HG03039 (cell line): ENCODE measurements around the gene MAGI2.

Experiments used
- ATAC-seq: cut with Tn5 transposase; IDR thresholded peaks from one replicate; pipeline ENCODE4 v1.9.1; 2021; ENCODE audit warnings: mild to moderate bottlenecking, moderate library complexity; ENCODE audit not compliant: unreplicated experiment

MAGI2 gene

DNA sequence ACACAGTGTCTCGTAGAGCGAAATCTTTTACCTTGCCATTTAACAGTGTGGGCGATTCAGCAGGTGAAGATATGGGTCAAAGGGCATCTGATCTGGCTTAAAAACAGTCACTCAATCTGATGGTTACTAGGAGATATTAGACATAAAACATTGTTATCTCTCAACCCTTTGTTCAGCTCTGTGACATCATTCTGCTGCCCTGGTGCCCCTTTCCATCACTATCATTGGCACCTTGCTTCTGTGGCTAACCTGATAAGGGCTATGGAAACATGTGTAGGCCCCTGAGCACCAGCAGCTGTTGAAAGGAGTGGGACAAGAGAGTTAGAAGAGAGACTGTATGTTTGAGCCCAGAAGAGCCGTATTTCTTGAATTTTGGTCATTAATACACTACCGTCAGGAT is 1004.6 kb downstream of the MAGI2 start:
- no peak for ATAC-seq

- no peak for ATAC-seq
These were observed 1009.2 kb downstream of the MAGI2 start for GRCh38 chr7:78444267-78444666.

DNA sequence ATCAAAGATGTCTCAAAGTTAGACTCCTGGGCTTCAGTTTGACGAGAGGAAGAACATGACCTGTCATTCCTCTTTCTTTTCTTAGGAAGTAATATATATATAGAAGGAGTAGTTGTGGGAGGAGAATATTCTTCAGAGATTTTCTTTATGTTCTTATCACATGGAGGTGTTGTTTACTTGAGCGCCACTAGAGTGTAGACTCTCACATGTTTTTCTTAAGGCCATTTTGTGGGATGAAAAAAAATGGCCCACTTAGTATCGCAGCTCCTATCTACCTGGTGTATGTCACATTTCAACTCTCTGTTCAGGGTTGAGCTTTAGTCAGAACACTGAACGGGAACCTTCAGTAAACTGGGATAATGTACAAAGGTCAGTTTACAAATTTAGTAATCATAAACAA is 1009.7 kb downstream of the MAGI2 start:
- no peak for ATAC-seq

DNA sequence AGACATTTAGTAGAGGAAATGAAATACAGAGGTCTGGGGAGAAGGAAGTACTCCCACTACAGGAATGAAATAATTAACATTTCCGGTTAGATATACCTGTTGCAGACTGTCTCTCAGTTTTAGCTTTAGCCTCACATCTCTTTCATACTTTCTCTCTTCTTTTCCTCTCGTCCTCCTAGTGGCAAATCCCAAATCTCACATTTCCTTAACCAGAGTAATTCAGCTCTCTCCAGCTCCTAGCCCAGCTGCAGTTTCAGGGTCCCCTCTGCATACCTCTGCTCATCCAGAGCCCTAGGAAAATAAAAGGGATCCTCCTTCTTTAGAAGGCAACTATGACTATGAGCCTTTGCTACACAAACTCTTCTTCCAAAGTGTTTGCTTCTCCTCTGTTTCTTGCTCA is 1011.7 kb downstream of the MAGI2 start:
- no peak for ATAC-seq

- ATAC-seq, result no peak
These were observed 1015.0 kb downstream of the MAGI2 start for GRCh38 chr7:78438433-78438832.

DNA sequence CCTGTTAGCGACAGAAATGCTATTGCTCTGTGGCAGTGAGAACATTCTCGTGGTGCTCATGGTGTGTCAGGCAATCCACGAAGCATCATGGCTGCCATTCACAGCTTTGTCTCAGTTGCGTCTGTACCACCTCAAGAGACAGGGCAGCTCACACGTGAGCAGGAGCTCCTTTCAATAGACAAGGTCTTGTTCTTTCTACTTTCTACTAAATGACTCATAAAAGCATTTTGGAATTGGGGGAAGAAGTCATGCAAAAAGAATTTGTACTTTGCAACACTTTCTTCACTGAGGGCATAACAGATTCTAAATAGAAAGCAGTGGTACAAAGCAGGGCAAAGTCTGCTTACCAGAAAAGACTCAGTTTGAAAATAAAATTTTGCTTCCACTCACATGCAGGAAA is 1016.3 kb downstream of the MAGI2 start:
- no peak for ATAC-seq

DNA sequence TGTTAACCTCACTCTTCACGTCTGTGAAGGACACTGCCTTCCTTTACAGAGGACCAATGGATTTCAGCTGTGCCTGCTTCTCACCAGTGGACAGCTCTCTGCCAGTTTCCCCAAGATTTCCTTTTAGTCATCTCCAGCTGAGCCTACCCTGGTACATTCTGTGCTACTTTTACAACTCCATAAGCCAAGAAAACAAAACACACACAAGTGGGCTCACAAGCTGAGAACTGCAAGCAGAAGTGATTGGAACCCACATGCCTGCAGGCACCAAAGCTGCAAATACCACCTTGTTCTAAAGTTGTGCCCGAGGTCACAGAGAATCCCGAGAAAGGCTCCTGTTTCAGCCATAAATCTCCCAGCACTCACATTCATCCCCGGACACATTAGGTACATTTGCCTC is 1018.1 kb downstream of the MAGI2 start:
- ATAC-seq, result no peak

DNA sequence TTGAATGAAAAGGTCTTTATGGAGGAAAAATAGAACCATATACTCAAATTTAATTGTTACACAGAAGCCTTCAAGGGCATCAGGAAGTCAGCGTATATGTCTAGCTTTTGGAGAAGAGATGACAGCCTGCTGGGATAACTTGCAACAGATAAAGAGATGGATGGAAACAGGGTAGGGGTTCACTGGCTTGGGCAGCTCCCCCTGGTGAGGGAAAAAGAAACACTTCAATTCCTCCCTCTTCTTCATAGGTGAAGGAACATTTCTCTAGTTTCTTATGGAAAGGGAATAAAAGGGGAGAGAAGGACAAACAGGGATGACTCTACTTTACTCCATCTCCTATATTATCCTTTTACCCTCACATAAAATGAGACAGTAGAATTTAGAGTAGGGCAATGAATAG is 1019.2 kb downstream of the MAGI2 start:
- ATAC-seq, result no peak

- ATAC-seq, result no peak
These were observed 1020.0 kb downstream of the MAGI2 start for GRCh38 chr7:78433421-78433820.

DNA sequence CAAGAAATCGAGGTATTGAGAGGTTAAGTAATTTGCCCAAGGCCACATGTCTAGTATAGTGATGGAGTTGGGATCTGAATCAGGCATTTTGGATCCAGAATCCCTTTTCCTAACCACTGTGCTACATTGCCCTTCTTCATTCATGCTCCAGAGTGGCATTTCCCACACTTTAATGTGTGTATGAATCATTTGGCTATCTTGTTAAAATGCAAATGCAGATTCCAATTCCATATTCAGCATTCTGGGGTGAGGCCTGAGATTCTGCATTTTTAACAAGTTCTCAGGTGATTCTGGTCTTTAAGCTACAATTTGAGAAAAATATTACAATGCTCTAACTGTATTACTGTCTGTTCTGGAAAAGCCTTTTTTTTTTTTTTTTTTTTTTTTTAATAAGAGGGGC is 1023.6 kb downstream of the MAGI2 start:
- ATAC-seq, result no peak

DNA sequence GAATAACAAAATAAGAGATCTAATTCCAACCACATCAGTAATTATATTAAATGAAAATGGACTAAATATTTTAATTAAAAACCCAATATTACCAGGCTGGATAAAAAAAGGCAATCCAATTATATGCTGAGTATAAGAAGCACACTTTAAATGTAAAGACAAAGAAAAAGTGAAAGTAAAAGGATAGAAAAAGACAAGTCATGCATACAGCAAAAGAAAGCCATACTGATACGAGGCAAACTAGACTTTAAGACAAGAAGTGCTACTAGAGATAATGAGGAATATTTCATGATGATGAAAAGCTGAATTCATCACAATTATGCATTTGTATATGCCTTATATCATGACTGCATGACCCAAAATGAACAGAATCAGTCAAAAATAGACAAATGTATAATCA is 1026.3 kb downstream of the MAGI2 start:
- no peak for ATAC-seq

- ATAC-seq, result no peak
These were observed 1033.5 kb downstream of the MAGI2 start for GRCh38 chr7:78420001-78420400.

DNA sequence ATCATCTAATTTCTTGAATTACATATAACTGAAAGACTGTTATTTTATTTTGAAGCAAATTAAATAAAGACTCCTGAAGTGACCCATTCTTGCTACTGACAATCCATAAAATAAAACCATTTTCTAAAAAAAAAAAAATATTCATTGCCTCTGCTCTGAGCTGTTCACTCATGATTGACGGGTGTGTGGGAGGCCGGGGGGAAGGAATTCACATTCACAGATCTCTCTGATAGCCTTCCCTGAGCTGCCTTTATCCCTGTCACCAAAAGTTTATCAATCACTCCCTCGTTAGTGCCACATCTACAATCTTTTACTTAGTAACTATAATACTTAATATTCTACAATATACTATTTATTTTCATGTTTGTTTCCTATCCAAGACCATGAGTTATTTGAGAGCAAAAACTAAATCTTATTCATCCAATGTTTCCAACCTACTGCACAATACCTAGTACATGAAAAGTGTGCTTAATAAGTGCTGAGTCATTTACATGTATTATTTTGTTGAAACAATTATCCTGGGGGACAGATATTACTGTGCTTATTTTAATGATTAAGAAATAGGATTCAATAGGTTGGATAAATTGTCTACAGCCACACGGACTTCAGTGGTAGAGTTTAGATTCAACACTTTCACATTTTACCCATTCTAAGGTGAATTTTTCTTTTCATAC is 1036.2 kb downstream of the MAGI2 start:
- no peak for ATAC-seq

- ATAC-seq, result no peak
These were observed 1039.9 kb downstream of the MAGI2 start for GRCh38 chr7:78413568-78413967.

- ATAC-seq, result no peak
These were observed 1041.1 kb downstream of the MAGI2 start for GRCh38 chr7:78412216-78412858.

- no peak for ATAC-seq
These were observed 1046.4 kb downstream of the MAGI2 start for GRCh38 chr7:78407031-78407430.

- no peak for ATAC-seq
These were observed 1046.9 kb downstream of the MAGI2 start for GRCh38 chr7:78406531-78406930.

DNA sequence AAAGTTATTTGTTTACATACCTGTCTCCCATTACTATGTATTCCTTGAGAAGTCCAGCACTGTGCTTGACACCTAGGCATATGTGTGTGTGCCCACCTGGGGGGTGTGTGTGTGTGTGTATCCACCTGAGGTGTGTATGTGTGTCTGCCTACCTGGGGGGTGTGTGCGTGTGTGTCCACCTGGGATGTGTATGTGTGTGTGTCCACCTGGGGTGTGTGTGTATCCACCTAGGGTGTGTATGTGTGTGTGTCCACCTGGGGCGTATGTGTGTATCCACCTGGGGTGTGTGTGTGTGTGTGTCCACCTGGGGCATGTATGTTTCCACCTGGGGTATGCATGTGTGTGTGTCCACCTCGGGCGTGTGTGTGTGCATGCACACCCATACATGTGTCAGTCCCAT is 1051.4 kb downstream of the MAGI2 start:
- no peak for ATAC-seq

DNA sequence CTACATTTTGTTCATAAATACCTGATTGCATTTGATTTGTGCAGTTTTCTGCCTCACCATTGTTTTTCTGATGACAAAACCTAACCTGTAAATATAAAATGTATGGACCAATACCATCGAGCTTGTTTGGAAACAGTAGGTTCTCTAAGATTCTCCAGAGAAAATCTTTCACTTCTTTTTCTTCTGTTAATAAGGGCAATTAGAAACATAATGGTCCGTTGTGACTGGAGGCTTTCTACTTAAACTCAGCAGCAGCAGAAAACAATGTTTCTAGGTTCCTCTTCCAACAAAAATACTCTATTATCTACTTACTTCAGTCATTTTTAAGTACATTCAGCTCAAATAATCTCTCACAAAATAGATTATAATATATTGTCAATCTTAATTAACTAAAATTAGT is 1053.4 kb downstream of the MAGI2 start:
- ATAC-seq, result no peak

GRCh38 chr7:78399033-78399769 is 1054.3 kb downstream of the MAGI2 start:
- no peak for ATAC-seq

DNA sequence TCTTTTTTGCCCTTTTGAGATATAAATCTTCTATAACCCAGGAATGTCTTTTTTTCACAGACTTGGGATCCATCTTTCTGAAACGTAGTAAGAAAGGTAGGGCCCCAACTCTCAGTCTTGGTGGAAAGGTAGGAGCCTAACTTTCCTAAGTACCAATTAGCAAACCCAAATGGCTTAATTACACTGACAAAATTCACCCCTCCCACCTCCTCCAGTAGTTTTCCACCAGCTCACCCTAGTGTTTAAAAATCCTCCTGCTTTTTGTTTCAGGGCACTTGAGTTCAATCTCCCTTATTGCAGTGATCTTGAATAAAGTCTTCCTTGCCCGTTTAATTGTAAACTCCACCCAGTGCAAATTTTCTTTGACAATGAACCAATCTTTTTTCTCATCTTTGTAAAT is 1054.9 kb downstream of the MAGI2 start:
- ATAC-seq, result no peak

DNA sequence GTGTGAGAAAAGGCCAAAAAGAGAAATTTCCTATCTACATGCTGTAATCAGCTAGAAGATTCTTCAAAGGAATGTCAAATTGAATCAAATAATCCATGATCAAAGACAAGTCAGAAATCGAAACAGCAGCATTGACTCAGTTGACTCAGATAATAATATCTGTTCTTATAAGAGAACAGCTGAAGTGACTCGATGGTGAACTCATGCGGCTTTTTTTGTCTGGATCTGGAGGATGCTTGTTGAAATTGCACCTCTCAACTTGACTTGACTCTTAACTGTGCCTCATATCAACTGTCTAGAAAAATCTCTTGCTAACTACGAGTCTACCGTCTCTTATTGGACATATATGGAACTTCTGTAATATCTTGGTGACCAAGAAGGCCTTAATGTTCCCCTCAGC is 1055.4 kb downstream of the MAGI2 start:
- no peak for ATAC-seq
